Neural progenitor cell (in vitro differentiated cells): Measurements from ENCODE around the gene HOXD11. TPM values are rescaled to one million over a fixed set of nuclear protein-coding genes. Genes with fewer than 3 reads are reported as not detected.

Experiments
- DNase-seq: peaks from one replicate; pipeline ENCODE4 v3.0.0-alpha.2; 2016; ENCODE audit warnings: low spot score
- H2AFZ ChIP-seq: fragments of 200-600 bp; sonication (generic); replicated peaks from 2 replicates; pipeline ENCODE4 v1.6.1; 2016; ENCODE audit warnings: antibody characterized with exemption
- H3F3A ChIP-seq: fragments of 200-600 bp; sonication (generic); 2 replicates; pipeline ENCODE4 v1.6.1; 2016; ENCODE audit warnings: antibody characterized with exemption, low read depth
- H3K27ac ChIP-seq: fragments of 200-600 bp; sonication (generic); 2 replicates; pipeline ENCODE4 v1.5.1; 2016; ENCODE audit warnings: mild to moderate bottlenecking
- H3K27me3 ChIP-seq: fragments of 200-600 bp; sonication (generic); 2 replicates; pipeline ENCODE4 v1.6.1; 2016; ENCODE audit warnings: mild to moderate bottlenecking, moderate library complexity
- H3K36me3 ChIP-seq: fragments of 200-600 bp; sonication (generic); 2 replicates; pipeline ENCODE4 v1.5.1; 2016
- H3K4me1 ChIP-seq: fragments of 200-600 bp; sonication (generic); 2 replicates; pipeline ENCODE4 v1.6.1; 2016; ENCODE audit warnings: mixed run types
- H3K4me2 ChIP-seq: fragments of 200-600 bp; sonication (generic); 2 replicates; pipeline ENCODE4 v1.6.1; 2016
- H3K4me3 ChIP-seq: fragments of 200-600 bp; sonication (generic); 2 replicates; pipeline ENCODE4 v1.5.1; 2016
- H3K79me2 ChIP-seq: fragments of 200-600 bp; sonication (generic); 2 replicates; pipeline ENCODE4 v1.6.1; 2016; ENCODE audit warnings: low read depth
- H3K9ac ChIP-seq: fragments of 200-600 bp; sonication (generic); 2 replicates; pipeline ENCODE4 v1.6.1; 2016
- H3K9me3 ChIP-seq: fragments of 200-600 bp; sonication (generic); 2 replicates; pipeline ENCODE4 v1.5.1; 2016; ENCODE audit warnings: low read depth
- H4K20me1 ChIP-seq: fragments of 200-600 bp; sonication (generic); 2 replicates; pipeline ENCODE4 v1.6.1; 2016; ENCODE audit warnings: low read depth
- H3K27ac Mint-ChIP-seq: 3 replicates; pipeline ENCODE4 v1.8.0; 2021; ENCODE audit warnings: mixed read lengths
- H3K27me3 Mint-ChIP-seq: 2 replicates; pipeline ENCODE4 v1.8.0; 2022; ENCODE audit warnings: low read depth, mild to moderate bottlenecking, inconsistent platforms, moderate library complexity, mixed read lengths; ENCODE audit not compliant: insufficient read depth
- H3K36me3 Mint-ChIP-seq: 3 replicates; pipeline ENCODE4 v1.8.0; 2021; ENCODE audit warnings: mixed read lengths
- H3K4me1 Mint-ChIP-seq: 3 replicates; pipeline ENCODE4 v1.8.0; 2021; ENCODE audit warnings: mixed read lengths
- H3K4me3 Mint-ChIP-seq: 3 replicates; pipeline ENCODE4 v1.8.0; 2021; ENCODE audit warnings: mild to moderate bottlenecking, moderate library complexity, mixed read lengths
- H3K9me3 Mint-ChIP-seq: 3 replicates; pipeline ENCODE4 v1.8.0; 2020; ENCODE audit warnings: mixed read lengths
- EZH2 ChIP-seq: fragments of 200-600 bp; sonication (generic); IDR thresholded peaks from 2 replicates; pipeline ENCODE4 v1.6.1; 2017; ENCODE audit warnings: antibody characterized with exemption, mild to moderate bottlenecking, moderate library complexity
- EZH2phosphoT487 ChIP-seq: fragments of 200-600 bp; sonication (generic); IDR thresholded peaks from 2 replicates; pipeline ENCODE4 v1.6.1; 2017; ENCODE audit warnings: antibody characterized with exemption
- total RNA-seq: library from RNA; depleted of rRNA; stranded (reverse); fragments of >200 nt; gene quantifications from 2 replicates; pipeline ENCODE4 v1.2.3, GENCODE V29; 2015; ENCODE audit warnings: low replicate concordance
- TF ChIP-seq, protein P1 (sequence below): fragments of 200-600 bp; sonication (generic); IDR thresholded peaks from 2 replicates; pipeline ENCODE4 v1.5.1; 2017; ENCODE audit warnings: antibody characterized with exemption, mild to moderate bottlenecking

The HOXD11 gene
- total RNA-seq, 1 donor from 2014 or later, result not detected

DNA sequence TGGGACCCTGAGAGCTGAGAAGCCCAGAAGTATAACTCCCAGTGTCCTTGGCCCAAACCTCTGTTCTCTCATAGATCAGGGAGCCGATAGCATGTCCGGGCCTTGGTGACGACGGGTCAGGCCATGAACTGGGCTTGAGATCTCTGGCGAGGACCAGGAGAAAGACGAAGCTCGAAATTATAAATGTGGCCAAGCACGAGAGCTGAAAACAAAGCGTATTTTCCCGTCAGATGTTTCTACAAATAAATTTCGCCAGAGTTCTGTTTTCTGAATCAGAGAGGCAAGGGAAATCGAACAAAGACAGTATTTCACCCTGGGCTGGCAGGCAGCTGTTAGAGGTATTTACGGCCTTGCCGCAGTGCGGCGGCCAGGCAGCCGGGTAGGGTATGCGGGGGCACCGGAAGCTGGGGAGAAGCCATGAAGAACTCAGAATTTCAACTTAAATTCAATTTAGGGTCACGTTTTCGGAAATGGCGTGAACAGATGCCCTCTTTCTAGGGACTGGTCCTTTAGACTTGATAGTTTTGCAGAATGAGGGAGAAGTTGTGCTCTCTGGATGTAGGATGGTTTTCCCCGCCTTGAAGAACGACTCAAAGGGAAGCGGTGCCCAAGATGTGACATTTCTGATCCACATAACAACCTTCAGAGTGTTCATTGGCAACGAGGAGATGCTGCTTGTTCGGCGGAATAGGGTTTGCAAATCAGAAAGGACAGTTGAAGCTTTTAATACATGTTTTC is 32.0 kb downstream of the HOXD11 start:
- DNase-seq, result no peak
- peaks cover 4% of the 10 kb centered on the region for H3K4me1 Mint-ChIP-seq
- H2AFZ ChIP-seq, result no peak overlapping the region
- H3K27ac ChIP-seq, result no peak overlapping the region
- peaks cover 44% of the 10 kb centered on the region for H4K20me1 ChIP-seq
- no peaks in the 10 kb centered on the region for H3K4me1 ChIP-seq
- H3K9me3 Mint-ChIP-seq, result peaks cover 12% of the 10 kb centered on the region
- no peak overlapping the region for H3K4me2 ChIP-seq
- TF ChIP-seq EZH2phosphoT487 (no peak), EZH2 (peak; percentile 63)
- no peaks in the 10 kb centered on the region for H3F3A ChIP-seq
- H3K9me3 ChIP-seq, result no peaks in the 10 kb centered on the region
- H3K36me3 ChIP-seq, result no peaks in the 10 kb centered on the region
- no peak overlapping the region for H3K4me3 Mint-ChIP-seq
- H3K27me3 Mint-ChIP-seq, result peaks cover 79% of the 10 kb centered on the region
- H3K9ac ChIP-seq, result no peak overlapping the region
- no peak overlapping the region for H3K4me3 ChIP-seq
- no peaks in the 10 kb centered on the region for H3K36me3 Mint-ChIP-seq
- no peaks in the 10 kb centered on the region for H3K79me2 ChIP-seq
- H3K27ac Mint-ChIP-seq, result no peak overlapping the region
- peaks cover 100% of the 10 kb centered on the region for H3K27me3 ChIP-seq

DNA sequence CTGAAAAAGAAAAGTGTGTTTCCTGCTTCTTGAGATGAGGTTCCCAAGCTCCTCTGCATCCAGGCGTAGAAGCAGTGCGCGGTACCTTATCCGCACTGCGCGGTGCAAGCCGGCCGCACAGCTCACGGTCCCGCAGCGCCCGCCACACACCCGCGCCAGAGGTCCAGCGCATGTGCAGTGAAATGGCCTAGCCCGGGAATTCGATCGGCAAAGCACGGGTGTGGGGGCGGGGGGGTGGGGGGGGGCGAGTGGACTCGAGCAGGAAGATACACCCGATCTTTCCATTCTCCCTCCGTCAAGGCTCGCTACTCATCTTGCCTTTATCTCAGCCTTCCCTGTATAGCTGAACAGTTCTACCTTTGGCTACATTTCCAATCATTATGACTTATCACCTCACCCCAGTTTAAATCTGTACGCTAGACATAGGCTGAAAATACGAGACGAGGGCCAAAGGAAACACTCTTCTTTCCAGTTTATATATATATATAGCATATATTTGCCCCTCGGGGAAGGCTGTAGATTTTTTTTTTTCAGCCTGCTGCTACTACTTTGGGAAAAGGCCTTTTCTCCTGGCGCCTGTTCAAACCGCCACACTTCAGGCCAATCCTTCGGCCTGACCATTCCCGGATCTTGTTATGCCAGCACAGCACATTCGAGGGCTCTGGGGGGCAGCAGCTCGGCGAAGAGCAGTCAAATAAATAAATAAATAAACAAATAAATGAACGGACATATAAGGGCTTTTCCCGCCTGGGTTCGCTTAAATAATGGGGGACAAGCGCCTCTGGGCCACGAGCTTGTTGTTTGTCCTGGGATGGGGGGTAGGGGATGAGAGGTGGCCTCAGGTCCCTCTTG is 32.8 kb downstream of the HOXD11 start:
- no peak overlapping the region for H3K27ac Mint-ChIP-seq
- no peaks in the 10 kb centered on the region for H3K79me2 ChIP-seq

DNA sequence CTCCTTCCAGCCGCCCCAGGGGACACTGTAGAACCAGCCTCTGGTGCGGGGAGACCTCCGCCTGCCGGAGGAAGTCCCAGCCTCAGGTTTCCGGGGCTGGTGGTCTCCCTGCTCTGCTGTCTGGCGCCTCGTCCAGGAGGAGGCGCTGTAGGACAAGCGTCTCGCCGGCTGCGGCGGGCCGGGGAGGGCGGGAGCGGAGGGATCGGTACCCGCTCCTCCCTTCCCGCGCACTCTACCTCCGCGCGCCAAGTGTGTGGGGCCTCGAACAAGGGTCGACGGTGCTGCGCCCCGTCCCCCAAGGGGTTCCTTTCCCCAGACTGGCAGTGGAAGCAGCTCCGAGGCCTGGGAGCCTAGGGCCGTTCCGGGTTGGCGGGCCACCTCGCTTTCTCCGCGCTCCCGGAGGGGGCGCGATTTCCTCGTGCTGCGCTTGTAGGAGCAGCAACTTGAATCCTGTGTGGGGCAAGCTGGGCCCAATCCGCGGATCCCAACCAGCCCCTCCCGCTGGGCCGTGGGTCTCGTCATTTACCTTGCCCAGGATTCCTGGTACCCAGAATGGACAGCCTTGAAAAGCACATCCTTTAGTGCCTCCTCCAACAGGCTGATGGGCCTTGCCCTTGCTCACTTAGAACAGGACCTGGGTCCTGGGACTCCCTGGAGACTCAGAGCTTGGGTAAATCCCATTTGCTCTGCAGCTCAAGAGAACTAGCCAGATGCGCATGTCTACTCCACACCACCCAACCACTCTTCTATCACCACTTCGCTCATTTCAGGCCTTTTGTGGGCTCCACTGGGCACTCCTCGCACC is 33.6 kb downstream of the HOXD11 start:
- Histone ChIP-seq H3F3A (no peaks in the 10 kb centered on the region), H2AFZ (peak overlapping the region; percentile 81), H3K79me2 (no peaks in the 10 kb centered on the region), H3K4me3 (peak overlapping the region; percentile 51), H3K9me3 (no peaks in the 10 kb centered on the region), H3K27me3 (peaks cover 100% of the 10 kb centered on the region), H3K27ac (no peak overlapping the region), H3K4me2 (peak overlapping the region; percentile 73), H3K36me3 (no peaks in the 10 kb centered on the region), H4K20me1 (peaks cover 27% of the 10 kb centered on the region), H3K4me1 (no peaks in the 10 kb centered on the region), H3K9ac (no peak overlapping the region)
- Mint-ChIP-seq H3K4me1 (peaks cover 4% of the 10 kb centered on the region), H3K27me3 (peaks cover 76% of the 10 kb centered on the region), H3K9me3 (peaks cover 9% of the 10 kb centered on the region), H3K4me3 (peak overlapping the region; percentile 59), H3K27ac (no peak overlapping the region), H3K36me3 (no peaks in the 10 kb centered on the region)
- DNase-seq, result peak; percentile 93
- TF ChIP-seq, protein P1, sequence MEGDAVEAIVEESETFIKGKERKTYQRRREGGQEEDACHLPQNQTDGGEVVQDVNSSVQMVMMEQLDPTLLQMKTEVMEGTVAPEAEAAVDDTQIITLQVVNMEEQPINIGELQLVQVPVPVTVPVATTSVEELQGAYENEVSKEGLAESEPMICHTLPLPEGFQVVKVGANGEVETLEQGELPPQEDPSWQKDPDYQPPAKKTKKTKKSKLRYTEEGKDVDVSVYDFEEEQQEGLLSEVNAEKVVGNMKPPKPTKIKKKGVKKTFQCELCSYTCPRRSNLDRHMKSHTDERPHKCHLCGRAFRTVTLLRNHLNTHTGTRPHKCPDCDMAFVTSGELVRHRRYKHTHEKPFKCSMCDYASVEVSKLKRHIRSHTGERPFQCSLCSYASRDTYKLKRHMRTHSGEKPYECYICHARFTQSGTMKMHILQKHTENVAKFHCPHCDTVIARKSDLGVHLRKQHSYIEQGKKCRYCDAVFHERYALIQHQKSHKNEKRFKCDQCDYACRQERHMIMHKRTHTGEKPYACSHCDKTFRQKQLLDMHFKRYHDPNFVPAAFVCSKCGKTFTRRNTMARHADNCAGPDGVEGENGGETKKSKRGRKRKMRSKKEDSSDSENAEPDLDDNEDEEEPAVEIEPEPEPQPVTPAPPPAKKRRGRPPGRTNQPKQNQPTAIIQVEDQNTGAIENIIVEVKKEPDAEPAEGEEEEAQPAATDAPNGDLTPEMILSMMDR, result peak; percentile 82
- peak; percentile 85 for TF ChIP-seq EZH2
- TF ChIP-seq EZH2phosphoT487, result peak; percentile 78

More for the DNA sequence above, 32.8 kb downstream of the HOXD11 start:
- Histone ChIP-seq H2AFZ (peak overlapping the region; percentile 81), H3K4me3 (peak overlapping the region; percentile 51), H3K27ac (no peak overlapping the region), H3F3A (no peaks in the 10 kb centered on the region), H3K27me3 (peaks cover 100% of the 10 kb centered on the region), H3K9ac (no peak overlapping the region), H3K36me3 (no peaks in the 10 kb centered on the region), H3K9me3 (no peaks in the 10 kb centered on the region), H4K20me1 (peaks cover 36% of the 10 kb centered on the region), H3K4me2 (peak overlapping the region; percentile 73), H3K4me1 (no peaks in the 10 kb centered on the region)
- H3K27me3 Mint-ChIP-seq, result peaks cover 76% of the 10 kb centered on the region
- H3K36me3 Mint-ChIP-seq, result no peaks in the 10 kb centered on the region
- no peak for DNase-seq
- TF ChIP-seq EZH2phosphoT487 (no peak), EZH2 (no peak)
- TF ChIP-seq, protein P1, result no peak
- peaks cover 12% of the 10 kb centered on the region for H3K9me3 Mint-ChIP-seq
- peaks cover 4% of the 10 kb centered on the region for H3K4me1 Mint-ChIP-seq
- no peak overlapping the region for H3K4me3 Mint-ChIP-seq
